A549 treated with RU486 at 1 μM for 4 hours (cell line): ENCODE measurements around the gene DEFB114. TPM values are rescaled to one million over a fixed set of nuclear protein-coding genes. Genes with fewer than 3 reads are reported as not detected.

Experiments used
- total RNA-seq: library from RNA; stranded (reverse); fragments of 200-300 nt; extraction: Qiagen RNA extraction; gene quantifications from 5 replicates; pipeline ENCODE4 v1.2.3, GENCODE V29; 2022; ENCODE audit warnings: low read depth

Gene DEFB114
- total RNA-seq, result not detected in 5 replicates

GRCh38 chr6:49964064-49964463 is at the start of gene DEFB114:
Gene DEFB114 (minus strand): TSS chr6:49964164. CDS start chr6:49964105, 59 bp downstream.

GRCh38 chr6:49969605-49970004 is 5.6 kb upstream of the DEFB114 start, which contains the start of gene DEFB113:
Gene DEFB113 (minus strand): TSS chr6:49969625. CDS start chr6:49969625, 0 bp downstream.

Other genes with a start within 250 kb of the DEFB114 start
- 0.06 TPM in 1 of 5 replicates, not detected in the others for gene CRISP3, start 219.8 kb downstream of the DEFB114 start, total RNA-seq
- gene PGK2, start 176.9 kb downstream of the DEFB114 start, total RNA-seq, result not detected in 5 replicates
- not detected in 5 replicates for gene CRISP1, start 97.6 kb downstream of the DEFB114 start, total RNA-seq
- not detected in 5 replicates for gene DEFB113, start 5.5 kb upstream of the DEFB114 start, total RNA-seq
- gene DEFB110, start 57.8 kb upstream of the DEFB114 start, total RNA-seq, result not detected in 5 replicates
- not detected in 5 replicates for gene DEFB112, start 85.8 kb upstream of the DEFB114 start, total RNA-seq